Measurements from ENCODE around the gene NFATC3. TPM values are rescaled to one million over a fixed set of nuclear protein-coding genes. Genes with fewer than 3 reads are reported as not detected.
A peak's percentile ranks its signal among the peaks of the same experiment; 100 is the strongest.

The NFATC3 gene
- total and polyA plus RNA-seq, 4 donors, result 9.7 to 21.2 (median 16.8) TPM

DNA sequence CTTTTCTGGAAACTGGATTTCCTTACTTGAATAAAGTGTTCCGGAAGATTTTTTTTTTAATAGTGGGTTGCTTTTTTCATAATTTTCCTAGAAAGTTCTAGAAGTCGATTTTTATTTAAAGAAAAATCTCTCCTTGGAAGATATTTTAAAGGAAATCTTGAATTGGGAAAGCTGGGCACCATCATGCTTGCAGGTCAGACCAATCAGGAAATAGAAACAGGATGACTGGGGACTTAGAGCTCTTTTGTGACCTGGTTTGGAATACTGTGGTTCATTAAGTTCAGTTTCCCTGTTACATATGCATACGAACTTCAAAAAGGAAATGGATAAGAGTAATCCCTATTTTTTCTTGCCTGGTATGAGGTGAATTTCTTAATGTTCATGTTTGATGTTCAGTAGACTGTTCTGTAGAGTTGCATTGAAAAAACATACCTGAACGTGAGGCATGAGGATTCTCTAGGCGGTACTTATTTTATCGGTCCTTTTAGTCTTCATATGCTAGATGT lies 1.2 kb downstream of the NFATC3 start:
- Histone ChIP-seq H3K36me3 (ENCODE audit: control insufficient read depth in 4 of 4, insufficient read depth in 3 of 4, low read depth in 1 of 4, low read length in 3 of 4) (no peaks in the 10 kb centered on the region), H3K4me3 (ENCODE audit: low read depth in 1 of 3, low read length in 3 of 3) (peak overlapping the region; percentile 70 to 95 (median 94)), H3K27ac (ENCODE audit: low read depth in 1 of 2, low read length in 2 of 2) (peak overlapping the region; percentile 92 to 96), H3K9me3 (ENCODE audit: control insufficient read depth in 4 of 4, low read length in 3 of 4) (no peaks in the 10 kb centered on the region), H3K9ac (ENCODE audit: low read depth in 1 of 2, low read length in 2 of 2) (peak overlapping the region; percentile 98 to 99), H3K4me1 (ENCODE audit: control insufficient read depth in 4 of 4, insufficient read depth in 4 of 4, low read length in 3 of 4) (peaks cover 12 to 63% (median 41%) of the 10 kb centered on the region in 4 donors), H3K27me3 (ENCODE audit: control insufficient read depth in 4 of 4, insufficient read depth in 4 of 4, low read length in 3 of 4) (no peaks in the 10 kb centered on the region)
- under 1% methylated on average over 6 of the region's 6 CpGs for WGBS
- TF ChIP-seq RXRA (IDR thresholded peaks at IDR 0.05) (peak in 1 of 2 donors; percentile 23), FOXA1 (IDR thresholded peaks at IDR 0.05) (no peak), RAD21 (IDR thresholded peaks at IDR 0.05) (no peak), FOXA2 (IDR thresholded peaks at IDR 0.05) (no peak), HNF4A (conservative IDR thresholded peaks at IDR 0.05) (no peak), EGR1 (IDR thresholded peaks at IDR 0.05; ENCODE audit: low read depth in 2 of 2) (no peak), YY1 (IDR thresholded peaks at IDR 0.05) (peak; percentile 11), TAF1 (conservative IDR thresholded peaks at IDR 0.05) (peak; percentile 39)
- TF ChIP-seq, protein P1, sequence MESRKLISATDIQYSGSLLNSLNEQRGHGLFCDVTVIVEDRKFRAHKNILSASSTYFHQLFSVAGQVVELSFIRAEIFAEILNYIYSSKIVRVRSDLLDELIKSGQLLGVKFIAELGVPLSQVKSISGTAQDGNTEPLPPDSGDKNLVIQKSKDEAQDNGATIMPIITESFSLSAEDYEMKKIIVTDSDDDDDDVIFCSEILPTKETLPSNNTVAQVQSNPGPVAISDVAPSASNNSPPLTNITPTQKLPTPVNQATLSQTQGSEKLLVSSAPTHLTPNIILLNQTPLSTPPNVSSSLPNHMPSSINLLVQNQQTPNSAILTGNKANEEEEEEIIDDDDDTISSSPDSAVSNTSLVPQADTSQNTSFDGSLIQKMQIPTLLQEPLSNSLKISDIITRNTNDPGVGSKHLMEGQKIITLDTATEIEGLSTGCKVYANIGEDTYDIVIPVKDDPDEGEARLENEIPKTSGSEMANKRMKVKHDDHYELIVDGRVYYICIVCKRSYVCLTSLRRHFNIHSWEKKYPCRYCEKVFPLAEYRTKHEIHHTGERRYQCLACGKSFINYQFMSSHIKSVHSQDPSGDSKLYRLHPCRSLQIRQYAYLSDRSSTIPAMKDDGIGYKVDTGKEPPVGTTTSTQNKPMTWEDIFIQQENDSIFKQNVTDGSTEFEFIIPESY (IDR thresholded peaks at IDR 0.05), result no peak
- TF ChIP-seq, protein P2, sequence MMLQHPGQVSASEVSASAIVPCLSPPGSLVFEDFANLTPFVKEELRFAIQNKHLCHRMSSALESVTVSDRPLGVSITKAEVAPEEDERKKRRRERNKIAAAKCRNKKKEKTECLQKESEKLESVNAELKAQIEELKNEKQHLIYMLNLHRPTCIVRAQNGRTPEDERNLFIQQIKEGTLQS (IDR thresholded peaks at IDR 0.05), result no peak
- TF ChIP-seq, protein P3, sequence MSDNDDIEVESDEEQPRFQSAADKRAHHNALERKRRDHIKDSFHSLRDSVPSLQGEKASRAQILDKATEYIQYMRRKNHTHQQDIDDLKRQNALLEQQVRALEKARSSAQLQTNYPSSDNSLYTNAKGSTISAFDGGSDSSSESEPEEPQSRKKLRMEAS (IDR thresholded peaks at IDR 0.05), result no peak
- TF ChIP-seq, protein P4, sequence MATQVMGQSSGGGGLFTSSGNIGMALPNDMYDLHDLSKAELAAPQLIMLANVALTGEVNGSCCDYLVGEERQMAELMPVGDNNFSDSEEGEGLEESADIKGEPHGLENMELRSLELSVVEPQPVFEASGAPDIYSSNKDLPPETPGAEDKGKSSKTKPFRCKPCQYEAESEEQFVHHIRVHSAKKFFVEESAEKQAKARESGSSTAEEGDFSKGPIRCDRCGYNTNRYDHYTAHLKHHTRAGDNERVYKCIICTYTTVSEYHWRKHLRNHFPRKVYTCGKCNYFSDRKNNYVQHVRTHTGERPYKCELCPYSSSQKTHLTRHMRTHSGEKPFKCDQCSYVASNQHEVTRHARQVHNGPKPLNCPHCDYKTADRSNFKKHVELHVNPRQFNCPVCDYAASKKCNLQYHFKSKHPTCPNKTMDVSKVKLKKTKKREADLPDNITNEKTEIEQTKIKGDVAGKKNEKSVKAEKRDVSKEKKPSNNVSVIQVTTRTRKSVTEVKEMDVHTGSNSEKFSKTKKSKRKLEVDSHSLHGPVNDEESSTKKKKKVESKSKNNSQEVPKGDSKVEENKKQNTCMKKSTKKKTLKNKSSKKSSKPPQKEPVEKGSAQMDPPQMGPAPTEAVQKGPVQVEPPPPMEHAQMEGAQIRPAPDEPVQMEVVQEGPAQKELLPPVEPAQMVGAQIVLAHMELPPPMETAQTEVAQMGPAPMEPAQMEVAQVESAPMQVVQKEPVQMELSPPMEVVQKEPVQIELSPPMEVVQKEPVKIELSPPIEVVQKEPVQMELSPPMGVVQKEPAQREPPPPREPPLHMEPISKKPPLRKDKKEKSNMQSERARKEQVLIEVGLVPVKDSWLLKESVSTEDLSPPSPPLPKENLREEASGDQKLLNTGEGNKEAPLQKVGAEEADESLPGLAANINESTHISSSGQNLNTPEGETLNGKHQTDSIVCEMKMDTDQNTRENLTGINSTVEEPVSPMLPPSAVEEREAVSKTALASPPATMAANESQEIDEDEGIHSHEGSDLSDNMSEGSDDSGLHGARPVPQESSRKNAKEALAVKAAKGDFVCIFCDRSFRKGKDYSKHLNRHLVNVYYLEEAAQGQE (IDR thresholded peaks at IDR 0.05), result no peak
- DNase-seq (ENCODE audit: low spot score), result no peak

DNA sequence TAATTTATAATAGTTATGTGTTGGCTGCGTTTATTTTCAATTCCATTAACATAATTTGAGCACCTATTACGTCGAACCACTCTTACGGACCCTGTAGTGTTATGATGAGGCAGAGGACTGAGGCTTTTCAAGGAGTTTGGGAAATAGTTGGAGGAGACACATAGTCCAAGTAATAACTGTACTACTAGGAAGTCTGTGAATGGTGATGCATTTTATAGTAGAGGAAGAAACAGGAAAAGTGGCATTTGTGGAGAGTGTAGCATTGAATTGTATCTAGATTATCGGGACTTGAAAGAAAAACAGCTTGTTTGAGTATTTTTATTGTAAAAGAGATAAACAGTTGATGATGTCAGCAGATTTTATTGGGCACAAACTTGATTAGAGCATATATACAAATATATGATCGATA lies 1.7 kb downstream of the NFATC3 start:
- Histone ChIP-seq H3K27me3 (ENCODE audit: control insufficient read depth in 4 of 4, insufficient read depth in 4 of 4, low read length in 3 of 4) (no peaks in the 10 kb centered on the region), H3K27ac (ENCODE audit: low read depth in 1 of 2, low read length in 2 of 2) (peak overlapping the region; percentile 92 to 96), H3K9me3 (ENCODE audit: control insufficient read depth in 4 of 4, low read length in 3 of 4) (no peaks in the 10 kb centered on the region), H3K4me1 (ENCODE audit: control insufficient read depth in 4 of 4, insufficient read depth in 4 of 4, low read length in 3 of 4) (peaks cover 10 to 63% (median 41%) of the 10 kb centered on the region in 4 donors), H3K36me3 (ENCODE audit: control insufficient read depth in 4 of 4, insufficient read depth in 3 of 4, low read depth in 1 of 4, low read length in 3 of 4) (no peaks in the 10 kb centered on the region), H3K9ac (ENCODE audit: low read depth in 1 of 2, low read length in 2 of 2) (peak overlapping the region; percentile 98 to 99), H3K4me3 (ENCODE audit: low read depth in 1 of 3, low read length in 3 of 3) (peak overlapping the region; percentile 70 to 95 (median 94))
- TF ChIP-seq, protein P3 (IDR thresholded peaks at IDR 0.05), result no peak
- WGBS, result 2% methylated on average over 6 of the region's 6 CpGs
- no peak for DNase-seq (ENCODE audit: low spot score)

All from liver (tissue), 9 donors.